Sigmoid colon (tissue), 7 donors: ENCODE measurements around the gene MEIS1. TPM values are rescaled to one million over a fixed set of nuclear protein-coding genes. Genes with fewer than 3 reads are reported as not detected.

Source experiments
- DNase-seq: peaks from one replicate; pipeline ENCODE4 v3.0.0-alpha.2; 2019
- H3K27ac ChIP-seq, 4 donors: fragments of 200-600 bp; sonication (generic); one replicate each; pipeline ENCODE4 v1.5.1; 2016 to 2019; ENCODE audit warnings: mild to moderate bottlenecking in 1 of 4
- H3K27me3 ChIP-seq, 3 donors: fragments of 200-600 bp; sonication (generic); one replicate each; pipeline ENCODE4 v1.5.1; 2019; ENCODE audit warnings: mild to moderate bottlenecking in 1 of 3
- H3K36me3 ChIP-seq, 4 donors: fragments of 200-600 bp; sonication (generic); one replicate each; pipeline ENCODE4 v1.5.1; 2016 to 2019
- H3K4me1 ChIP-seq, 4 donors: fragments of 200-600 bp; sonication (generic); one replicate each; pipeline ENCODE4 v1.5.1; 2017 to 2019
- H3K4me3 ChIP-seq, 4 donors: fragments of 200-600 bp; sonication (generic); one replicate each; pipeline ENCODE4 v1.5.1; 2017 to 2019; ENCODE audit warnings: mild to moderate bottlenecking in 2 of 4, moderate library complexity in 1 of 4
- H3K9me3 ChIP-seq, 4 donors: fragments of 200-600 bp in 3 of 4; sonication (generic) in 3 of 4; one replicate each; pipeline versions ENCODE4 v1.5.1 to v1.6.1; 2013 to 2019
- EP300 ChIP-seq, 4 donors: sonication (generic); formaldehyde crosslinking; IDR thresholded peaks; one replicate each; pipeline ENCODE4 v1.6.1; 2017; ENCODE audit warnings: antibody characterized with exemption in 4 of 4
- POLR2A ChIP-seq, 2 donors: fragments of 450-650 bp; IDR thresholded peaks; one replicate each; pipeline ENCODE4 v1.6.1; 2016; ENCODE audit warnings: antibody characterized with exemption in 2 of 2, mild to moderate bottlenecking in 2 of 2, moderate library complexity in 2 of 2
- POLR2AphosphoS5 ChIP-seq, 4 donors: sonication (generic); formaldehyde crosslinking; IDR thresholded peaks; one replicate each; pipeline ENCODE4 v1.6.1; 2017; ENCODE audit warnings: antibody characterized with exemption in 4 of 4
- WGBS, 2 donors: extraction: QIAGEN DNeasy Blood & Tissue Kit; methylation state at CpG; one replicate each; pipeline ENCODE4 v1.1.7; 2013; 5-methylcytosine and 5-hydroxymethylcytosine counted together
- intact Hi-C: fragments of 100-400 bp; cut with DNase I; formaldehyde crosslinking; loops from one replicate; pipeline ENCODE4 v1.15.1; 2023
- polyA plus RNA-seq, 3 donors: library from polyadenylated mRNA; stranded (reverse); fragments of 200-250 nt; gene quantifications; one replicate each; pipeline ENCODE4 v1.2.3, GENCODE V29; 2013
- total RNA-seq, 4 donors: library from RNA; depleted of rRNA; stranded (reverse); fragments of >200 nt; gene quantifications; one replicate each; pipeline ENCODE4 v1.1.0, GENCODE V29; 2016
- TF ChIP-seq, protein P1 (sequence below), 4 experiments: fragments of 450-650 bp in 3 of 4; fragments of 200-600 bp in 1 of 4; IDR thresholded peaks; one replicate each; pipeline ENCODE4 v1.5.1; 2016 to 2019; ENCODE audit warnings: antibody characterized with exemption in 4 of 4, mild to moderate bottlenecking in 3 of 4, moderate library complexity in 2 of 4
- donor health status: healthy with polysubstance abuse.
- donor health status: Bipolar disorder and iron deficiency.
- donor health status: healthy.

The MEIS1 gene
- total and polyA plus RNA-seq, 7 donors = 2.8 to 144 (median 108) TPM

DNA sequence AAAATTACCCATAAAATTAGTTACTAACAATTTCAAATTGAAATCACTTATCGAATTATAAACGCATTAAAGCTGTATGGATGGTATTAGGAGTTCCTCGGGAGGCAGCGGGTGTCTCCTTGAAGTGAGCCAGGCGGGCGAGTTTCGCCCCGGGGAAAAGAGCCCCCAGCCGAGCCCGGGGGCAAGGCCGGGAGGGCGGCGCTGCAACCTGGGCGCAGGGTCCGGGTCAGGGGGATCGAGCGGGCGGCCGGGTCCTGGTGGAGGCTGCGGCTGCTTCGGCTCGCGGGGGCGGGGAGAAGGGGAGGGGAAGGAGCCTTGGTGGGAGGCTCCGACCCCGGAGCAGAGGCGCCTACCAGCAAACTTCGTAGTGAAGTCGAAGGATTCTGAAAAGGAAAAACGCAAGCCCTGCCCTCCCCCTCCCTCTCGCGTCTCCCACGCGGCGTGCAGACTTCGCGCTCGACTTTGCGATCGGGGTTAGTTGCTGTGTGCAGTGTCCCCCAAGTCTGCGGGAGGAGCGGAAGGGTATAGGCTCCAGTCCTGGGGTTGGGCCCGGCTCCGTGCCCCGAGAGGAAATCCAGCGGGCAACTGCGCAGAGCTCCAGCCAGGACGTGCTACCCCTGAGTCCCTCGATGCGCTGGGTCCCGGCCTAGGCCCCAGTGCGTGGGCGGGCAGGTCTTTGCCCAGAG is 140.8 kb downstream of the MEIS1 start:
- intact Hi-C loops = loop anchor here (2.0 to 10.0 kb wide), 10 partner anchors 141 to 1459 kb away; partner anchors contain the start of genes ETAA1 and MEIS1
- peaks cover 0 to 52% (median 40%) of the 10 kb centered on the region in 4 donors for H3K4me1 ChIP-seq
- H3K27ac ChIP-seq = peak overlapping the region; percentile 95 to 99 (median 98)
- peak; percentile 89 for DNase-seq
- H3K36me3 ChIP-seq = peaks cover 4 to 18% (median 13%) of the 10 kb centered on the region in 4 donors
- no peaks in the 10 kb centered on the region for H3K9me3 ChIP-seq
- peaks cover 0 to 3% (median 0%) of the 10 kb centered on the region in 3 donors for H3K27me3 ChIP-seq
- WGBS, 2 donors = 1 to 6% methylated on average over 53 of the region's 53 CpGs
- peak overlapping the region; percentile 52 to 73 (median 68) for H3K4me3 ChIP-seq
- peak in 1 of 2 donors; percentile 40 for TF ChIP-seq POLR2A (IDR thresholded peaks at IDR 0.05)
- TF ChIP-seq EP300 (IDR thresholded peaks at IDR 0.05) = no peak
- peak; percentile 53 to 83 (median 74) for TF ChIP-seq POLR2AphosphoS5 (IDR thresholded peaks at IDR 0.05)

- peaks cover 0 to 49% (median 40%) of the 10 kb centered on the region in 4 donors for H3K4me1 ChIP-seq
- H3K36me3 ChIP-seq = peaks cover 4 to 13% (median 9%) of the 10 kb centered on the region in 4 donors
- peaks cover 0 to 3% (median 0%) of the 10 kb centered on the region in 3 donors for H3K27me3 ChIP-seq
- intact Hi-C loops = loop anchor here (2.0 to 10.0 kb wide), 8 partner anchors 277 to 1459 kb away; partner anchors contain the start of gene ETAA1
- H3K9me3 ChIP-seq = no peaks in the 10 kb centered on the region
- H3K4me3 ChIP-seq = peak overlapping the region; percentile 52 to 73 (median 68)
- no peak for TF ChIP-seq EP300 (IDR thresholded peaks at IDR 0.05)
- no peak for TF ChIP-seq POLR2AphosphoS5 (IDR thresholded peaks at IDR 0.05)
- TF ChIP-seq, protein P1, sequence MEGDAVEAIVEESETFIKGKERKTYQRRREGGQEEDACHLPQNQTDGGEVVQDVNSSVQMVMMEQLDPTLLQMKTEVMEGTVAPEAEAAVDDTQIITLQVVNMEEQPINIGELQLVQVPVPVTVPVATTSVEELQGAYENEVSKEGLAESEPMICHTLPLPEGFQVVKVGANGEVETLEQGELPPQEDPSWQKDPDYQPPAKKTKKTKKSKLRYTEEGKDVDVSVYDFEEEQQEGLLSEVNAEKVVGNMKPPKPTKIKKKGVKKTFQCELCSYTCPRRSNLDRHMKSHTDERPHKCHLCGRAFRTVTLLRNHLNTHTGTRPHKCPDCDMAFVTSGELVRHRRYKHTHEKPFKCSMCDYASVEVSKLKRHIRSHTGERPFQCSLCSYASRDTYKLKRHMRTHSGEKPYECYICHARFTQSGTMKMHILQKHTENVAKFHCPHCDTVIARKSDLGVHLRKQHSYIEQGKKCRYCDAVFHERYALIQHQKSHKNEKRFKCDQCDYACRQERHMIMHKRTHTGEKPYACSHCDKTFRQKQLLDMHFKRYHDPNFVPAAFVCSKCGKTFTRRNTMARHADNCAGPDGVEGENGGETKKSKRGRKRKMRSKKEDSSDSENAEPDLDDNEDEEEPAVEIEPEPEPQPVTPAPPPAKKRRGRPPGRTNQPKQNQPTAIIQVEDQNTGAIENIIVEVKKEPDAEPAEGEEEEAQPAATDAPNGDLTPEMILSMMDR (IDR thresholded peaks at IDR 0.05) = no peak
- TF ChIP-seq POLR2A (IDR thresholded peaks at IDR 0.05) = no peak
- DNase-seq = peak; percentile 75
- peak overlapping the region; percentile 95 to 99 (median 98) for H3K27ac ChIP-seq
- WGBS, 2 donors = 4 to 11% methylated on average over 11 of the region's 11 CpGs
Measured at GRCh38 chr2:66576311-66576560, 141.3 kb downstream of the MEIS1 start.

GRCh38 chr2:66576561-66577320 is 141.8 kb downstream of the MEIS1 start:
- Histone ChIP-seq H3K27me3 (peaks cover 0 to 3% (median 2%) of the 10 kb centered on the region in 3 donors), H3K4me1 (peaks cover 0 to 49% (median 40%) of the 10 kb centered on the region in 4 donors), H3K4me3 (peak overlapping the region; percentile 52 to 73 (median 68)), H3K27ac (peak overlapping the region; percentile 95 to 99 (median 98)), H3K36me3 (peaks cover 0 to 8% (median 5%) of the 10 kb centered on the region in 4 donors), H3K9me3 (no peaks in the 10 kb centered on the region)
- intact Hi-C loops = loop anchor here (2.0 to 10.0 kb wide), 8 partner anchors 276 to 1458 kb away; partner anchors contain the start of gene ETAA1
- WGBS, 2 donors = 2% methylated on average over 37 of the region's 37 CpGs
- DNase-seq = peak; percentile 86
- peak in 1 of 2 donors; percentile 9 for TF ChIP-seq POLR2A (IDR thresholded peaks at IDR 0.05)
- TF ChIP-seq POLR2AphosphoS5 (IDR thresholded peaks at IDR 0.05) = peak in 3 of 4 donors; percentile 15 to 61 (median 39)
- TF ChIP-seq, protein P1 (IDR thresholded peaks at IDR 0.05) = no peak

- Histone ChIP-seq H3K36me3 (peaks cover 0 to under 1% (median 0%) of the 10 kb centered on the region in 4 donors), H3K27me3 (peaks cover 0 to 3% (median 3%) of the 10 kb centered on the region in 3 donors), H3K4me1 (peaks cover 0 to 46% (median 37%) of the 10 kb centered on the region in 4 donors), H3K9me3 (no peaks in the 10 kb centered on the region), H3K4me3 (peak overlapping the region; percentile 52 to 73 (median 68)), H3K27ac (peak overlapping the region; percentile 95 to 99 (median 98))
- DNase-seq = peak; percentile 82
- TF ChIP-seq, protein P1 (IDR thresholded peaks at IDR 0.05) = no peak
- TF ChIP-seq POLR2AphosphoS5 (IDR thresholded peaks at IDR 0.05) = peak; percentile 13 to 46 (median 40)
- intact Hi-C loops = loop anchor here (2.0 to 10.0 kb wide), 9 partner anchors 275 to 1457 kb away; partner anchors contain the start of gene ETAA1
- WGBS, 2 donors = 3 to 6% methylated on average over 42 of the region's 42 CpGs
Measured at GRCh38 chr2:66577321-66578053, 142.6 kb downstream of the MEIS1 start.
